Bronchial epithelial cell (primary cell): ENCODE data around the gene FUS. TPM values are rescaled to one million over a fixed set of nuclear protein-coding genes. Genes with fewer than 3 reads are reported as not detected.

Source experiments
- DNase-seq: peaks from one replicate; pipeline ENCODE4 v3.0.0-alpha.2; 2010; ENCODE audit warnings: low read depth
- FAIRE-seq: peaks from 2 replicates; lab custom pipeline; 2011; peaks lifted over from hg19 to GRCh38; lab: Jason Lieb, UNC
- H3K27me3 ChIP-seq: 2 replicates; pipeline ENCODE4 v1.5.1; 2011; ENCODE audit warnings: low read length; ENCODE audit not compliant: control insufficient read depth, insufficient read depth
- H3K36me3 ChIP-seq: 2 replicates; pipeline ENCODE4 v1.5.1; 2011; ENCODE audit warnings: low read length; ENCODE audit not compliant: control insufficient read depth, insufficient read depth
- H3K4me3 ChIP-seq: 2 replicates; pipeline ENCODE4 v1.5.1; 2011; ENCODE audit warnings: mild to moderate bottlenecking, low read depth, low read length, control low read depth
- total RNA-seq: library from RNA; depleted of rRNA; stranded (reverse); fragments of >200 nt; gene quantifications from 2 replicates; pipeline ENCODE4 v1.2.1, GENCODE V29; 2014
- TF ChIP-seq, protein P1 (sequence below): IDR thresholded peaks from 2 replicates; pipeline ENCODE4 v1.5.1; 2011; ENCODE audit warnings: mild to moderate bottlenecking, moderate library complexity, low read length, control low read depth, inconsistent platforms; ENCODE audit not compliant: insufficient read depth, severe bottlenecking

FUS gene
- total RNA-seq, 1 donor from 2014 or later: 25.0 TPM

DNA sequence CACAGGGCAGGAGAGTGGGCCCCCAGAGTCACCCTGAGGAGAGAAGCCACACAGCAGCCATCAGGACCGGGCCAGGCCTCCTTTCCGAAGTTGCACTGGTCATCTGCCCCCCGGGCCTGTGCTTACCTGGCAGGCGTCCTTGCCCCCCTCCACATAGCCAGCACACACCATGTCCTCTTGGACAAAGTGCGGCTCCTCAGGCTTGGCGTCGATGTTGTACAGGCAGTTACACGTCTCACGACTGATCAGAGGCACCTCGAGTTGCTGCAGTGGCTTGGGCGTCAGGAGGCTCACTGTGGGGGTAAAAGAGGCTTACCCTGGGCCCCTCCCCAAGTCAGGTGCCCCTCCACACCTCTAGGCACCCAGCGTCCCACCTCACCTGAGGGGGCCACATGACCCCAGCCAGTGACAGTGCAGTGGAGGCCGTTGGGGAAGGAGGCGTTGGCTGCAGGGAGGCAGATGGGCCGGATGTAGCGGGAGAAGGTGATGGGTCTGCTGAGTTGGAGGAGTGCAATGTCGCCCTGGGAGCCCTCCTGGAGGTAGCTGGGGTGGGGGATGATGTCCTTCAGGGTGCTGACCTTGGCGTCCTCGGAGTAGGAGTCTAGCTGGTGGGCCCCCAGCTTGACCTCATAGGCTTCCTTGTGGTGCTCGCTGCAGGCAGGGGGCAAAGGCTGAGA, 47.5 kb upstream of the FUS start:
- Histone ChIP-seq H3K36me3 (peaks cover 18% of the 10 kb centered on the region), H3K4me3 (no peak overlapping the region), H3K27me3 (no peaks in the 10 kb centered on the region)
- TF ChIP-seq, protein P1, sequence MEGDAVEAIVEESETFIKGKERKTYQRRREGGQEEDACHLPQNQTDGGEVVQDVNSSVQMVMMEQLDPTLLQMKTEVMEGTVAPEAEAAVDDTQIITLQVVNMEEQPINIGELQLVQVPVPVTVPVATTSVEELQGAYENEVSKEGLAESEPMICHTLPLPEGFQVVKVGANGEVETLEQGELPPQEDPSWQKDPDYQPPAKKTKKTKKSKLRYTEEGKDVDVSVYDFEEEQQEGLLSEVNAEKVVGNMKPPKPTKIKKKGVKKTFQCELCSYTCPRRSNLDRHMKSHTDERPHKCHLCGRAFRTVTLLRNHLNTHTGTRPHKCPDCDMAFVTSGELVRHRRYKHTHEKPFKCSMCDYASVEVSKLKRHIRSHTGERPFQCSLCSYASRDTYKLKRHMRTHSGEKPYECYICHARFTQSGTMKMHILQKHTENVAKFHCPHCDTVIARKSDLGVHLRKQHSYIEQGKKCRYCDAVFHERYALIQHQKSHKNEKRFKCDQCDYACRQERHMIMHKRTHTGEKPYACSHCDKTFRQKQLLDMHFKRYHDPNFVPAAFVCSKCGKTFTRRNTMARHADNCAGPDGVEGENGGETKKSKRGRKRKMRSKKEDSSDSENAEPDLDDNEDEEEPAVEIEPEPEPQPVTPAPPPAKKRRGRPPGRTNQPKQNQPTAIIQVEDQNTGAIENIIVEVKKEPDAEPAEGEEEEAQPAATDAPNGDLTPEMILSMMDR: no peak
- DNase-seq: no peak
- no peak for FAIRE-seq

DNA sequence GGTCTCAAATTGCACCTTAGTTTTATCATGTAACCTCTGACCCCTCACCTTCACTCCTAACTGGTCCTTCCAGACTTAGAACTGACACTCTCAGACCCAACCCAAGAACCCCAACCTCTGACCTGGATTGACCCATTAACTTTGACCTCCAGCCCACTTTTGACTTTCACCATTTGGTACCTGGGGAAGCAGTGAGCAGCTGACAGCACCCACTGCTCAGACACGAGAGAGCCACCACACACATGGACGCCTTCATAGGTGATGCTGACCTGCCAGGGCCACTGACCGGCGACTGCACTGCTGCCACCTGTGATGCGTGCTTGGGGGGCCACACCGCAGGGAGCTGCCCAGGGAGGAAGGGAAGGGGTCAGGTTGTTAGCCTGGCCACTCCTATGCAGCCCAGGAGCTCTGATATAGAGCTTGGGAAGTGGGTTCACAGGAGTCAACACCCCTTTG, 46.9 kb upstream of the FUS start:
- peaks cover 18% of the 10 kb centered on the region for H3K36me3 ChIP-seq
- TF ChIP-seq, protein P1: no peak
- no peak for FAIRE-seq
- H3K4me3 ChIP-seq: no peak overlapping the region
- no peaks in the 10 kb centered on the region for H3K27me3 ChIP-seq
- no peak for DNase-seq

DNA sequence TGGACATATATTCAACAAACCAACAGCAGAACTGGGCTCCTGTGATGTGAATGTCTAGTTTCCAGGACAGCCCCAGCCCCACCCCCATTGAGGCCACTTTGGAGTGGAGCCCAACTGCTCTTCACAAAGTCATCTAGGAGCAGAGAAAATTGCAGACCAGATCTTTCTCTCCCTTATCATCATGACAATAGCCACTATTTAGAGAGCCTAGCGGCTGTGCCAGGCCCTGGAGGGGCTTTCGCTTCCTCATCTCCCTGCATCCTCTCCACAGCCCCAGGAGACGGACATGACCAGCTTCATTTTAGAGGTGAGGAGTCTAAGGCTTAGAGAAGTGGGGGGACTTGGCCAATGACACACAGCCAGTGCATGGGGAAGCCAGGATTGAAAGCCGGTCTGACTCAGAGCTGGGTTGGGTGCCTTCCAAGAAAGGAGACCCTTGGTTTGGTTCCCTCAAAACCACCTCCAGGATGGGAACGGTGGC, 45.8 kb upstream of the FUS start:
- DNase-seq (peak; percentile 61), FAIRE-seq (no peak)
- H3K4me3 ChIP-seq: peak overlapping the region; percentile 79
- H3K27me3 ChIP-seq: no peaks in the 10 kb centered on the region
- TF ChIP-seq, protein P1: no peak
- H3K36me3 ChIP-seq: peaks cover 18% of the 10 kb centered on the region

DNA sequence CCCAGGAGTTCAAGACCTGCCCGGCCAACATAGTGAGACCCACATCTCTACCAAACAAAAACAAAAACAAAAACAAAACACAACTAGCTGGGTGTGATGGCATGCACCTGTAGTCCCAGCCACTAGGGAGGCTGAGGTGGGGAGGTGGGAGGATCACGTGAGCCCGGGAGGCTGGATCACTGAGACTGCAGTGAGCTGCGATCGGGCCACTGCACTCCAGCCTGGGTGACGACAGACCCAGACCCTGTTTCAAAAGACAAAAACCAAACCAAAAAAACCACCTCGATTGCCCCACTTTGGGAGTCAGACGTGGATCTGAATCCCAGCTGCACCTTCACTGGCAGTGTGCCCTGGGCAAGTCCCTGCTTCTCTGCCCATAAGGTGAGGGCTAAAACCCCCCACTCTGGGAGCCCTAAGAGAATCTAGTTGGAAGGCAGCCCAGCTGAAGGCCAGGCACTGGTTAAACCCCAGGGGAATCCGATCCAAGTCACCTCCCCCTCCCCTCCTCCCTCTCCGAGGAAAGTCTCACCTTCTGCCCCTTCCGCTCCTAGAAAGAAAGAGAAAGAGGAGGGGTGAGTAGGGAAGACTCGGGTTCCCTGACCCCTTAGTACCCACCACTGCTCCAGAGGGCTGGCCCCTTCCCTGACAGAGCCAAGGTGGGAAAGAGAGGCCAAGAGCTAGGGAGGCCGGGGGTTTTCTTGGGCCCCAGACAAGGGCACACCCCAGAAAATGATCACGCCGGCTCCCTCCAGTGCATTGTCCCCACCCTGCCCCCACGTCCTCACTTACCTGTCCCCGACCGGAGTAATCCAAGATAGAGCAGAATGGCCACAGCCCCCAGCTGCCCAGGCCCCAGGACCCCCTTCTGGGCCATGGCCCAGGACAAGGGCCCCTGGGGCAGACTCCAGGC, 45.1 kb upstream of the FUS start:
- TF ChIP-seq, protein P1: peak; percentile 10
- peak; percentile 52 for DNase-seq
- Histone ChIP-seq H3K36me3 (peaks cover 18% of the 10 kb centered on the region), H3K27me3 (no peaks in the 10 kb centered on the region), H3K4me3 (peak overlapping the region; percentile 79)
- FAIRE-seq: no peak

DNA sequence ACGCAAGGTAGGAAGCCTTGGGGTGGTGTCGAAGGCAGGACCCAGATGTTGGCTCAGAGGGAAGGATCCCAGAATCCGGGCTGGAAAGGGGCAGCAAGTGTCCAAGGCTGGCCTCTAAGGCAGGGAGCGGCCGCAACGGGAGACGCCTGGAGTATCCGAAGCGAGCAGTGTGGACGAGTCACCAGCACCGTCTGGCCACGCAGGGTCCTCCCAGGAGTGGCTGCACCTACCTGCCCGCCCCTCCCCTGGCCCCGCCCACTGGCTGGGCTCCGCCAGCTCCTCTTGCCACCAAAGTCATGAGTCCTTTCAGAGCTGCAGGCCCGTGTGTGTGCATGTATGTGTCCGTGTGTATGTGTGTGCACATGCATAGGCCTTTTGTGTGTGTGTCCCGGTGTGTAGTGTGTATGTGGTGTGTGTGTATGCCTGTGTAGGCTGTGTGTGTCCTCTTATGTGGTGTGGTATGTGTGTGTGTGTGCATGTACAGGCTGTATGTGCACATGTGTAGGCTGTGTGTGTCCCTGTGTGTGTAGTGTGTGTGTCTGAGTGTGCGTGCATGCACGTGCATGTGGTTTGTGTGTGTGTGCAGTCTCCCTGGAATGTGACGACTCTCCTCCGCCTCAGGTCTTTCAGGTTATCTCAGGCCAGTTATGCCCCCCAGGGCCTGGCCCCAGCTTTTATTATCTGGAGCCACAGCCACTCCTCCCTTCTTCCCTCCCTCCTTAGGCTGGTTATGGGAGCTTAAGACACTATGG, 44.2 kb upstream of the FUS start, which contains the start of gene PRSS8:
Gene PRSS8 (minus strand): TSS at position 193 of the 752 bp plus-strand sequence. CDS start 229 bp downstream, outside the sequence.
- Histone ChIP-seq H3K36me3 (peaks cover 18% of the 10 kb centered on the region), H3K27me3 (no peaks in the 10 kb centered on the region), H3K4me3 (peak within 1 kb of the TSS; percentile 79)
- DNase-seq: peak; percentile 71
- TF ChIP-seq, protein P1: no peak
- FAIRE-seq: no peak
